GM12801 (cell line): ENCODE data around the gene ALAS1.

Source experiments
- TF ChIP-seq, protein P1 (sequence below): IDR thresholded peaks from one replicate; pipeline ENCODE4 v1.5.1; 2011; ENCODE audit warnings: control low read depth; ENCODE audit not compliant: insufficient read length; ENCODE audit errors: extremely low read depth

ALAS1 gene

GRCh38 chr3:52237006-52237656, 39.2 kb downstream of the ALAS1 start:
- TF ChIP-seq, protein P1, sequence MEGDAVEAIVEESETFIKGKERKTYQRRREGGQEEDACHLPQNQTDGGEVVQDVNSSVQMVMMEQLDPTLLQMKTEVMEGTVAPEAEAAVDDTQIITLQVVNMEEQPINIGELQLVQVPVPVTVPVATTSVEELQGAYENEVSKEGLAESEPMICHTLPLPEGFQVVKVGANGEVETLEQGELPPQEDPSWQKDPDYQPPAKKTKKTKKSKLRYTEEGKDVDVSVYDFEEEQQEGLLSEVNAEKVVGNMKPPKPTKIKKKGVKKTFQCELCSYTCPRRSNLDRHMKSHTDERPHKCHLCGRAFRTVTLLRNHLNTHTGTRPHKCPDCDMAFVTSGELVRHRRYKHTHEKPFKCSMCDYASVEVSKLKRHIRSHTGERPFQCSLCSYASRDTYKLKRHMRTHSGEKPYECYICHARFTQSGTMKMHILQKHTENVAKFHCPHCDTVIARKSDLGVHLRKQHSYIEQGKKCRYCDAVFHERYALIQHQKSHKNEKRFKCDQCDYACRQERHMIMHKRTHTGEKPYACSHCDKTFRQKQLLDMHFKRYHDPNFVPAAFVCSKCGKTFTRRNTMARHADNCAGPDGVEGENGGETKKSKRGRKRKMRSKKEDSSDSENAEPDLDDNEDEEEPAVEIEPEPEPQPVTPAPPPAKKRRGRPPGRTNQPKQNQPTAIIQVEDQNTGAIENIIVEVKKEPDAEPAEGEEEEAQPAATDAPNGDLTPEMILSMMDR = no peak

GRCh38 chr3:52237657-52238172, 39.8 kb downstream of the ALAS1 start:
- TF ChIP-seq, protein P1 = no peak

GRCh38 chr3:52238193-52238760, 40.3 kb downstream of the ALAS1 start:
- TF ChIP-seq, protein P1 = no peak

- TF ChIP-seq, protein P1 = no peak
These were observed 41.1 kb downstream of the ALAS1 start, which contains the start of gene TWF2 for GRCh38 chr3:52238761-52239701. TWF2 (minus strand) TSS chr3:52239158; CDS start chr3:52239016, 142 bp downstream.

- TF ChIP-seq, protein P1 = no peak
These were observed 42.3 kb downstream of the ALAS1 start for GRCh38 chr3:52240059-52240885.

DNA sequence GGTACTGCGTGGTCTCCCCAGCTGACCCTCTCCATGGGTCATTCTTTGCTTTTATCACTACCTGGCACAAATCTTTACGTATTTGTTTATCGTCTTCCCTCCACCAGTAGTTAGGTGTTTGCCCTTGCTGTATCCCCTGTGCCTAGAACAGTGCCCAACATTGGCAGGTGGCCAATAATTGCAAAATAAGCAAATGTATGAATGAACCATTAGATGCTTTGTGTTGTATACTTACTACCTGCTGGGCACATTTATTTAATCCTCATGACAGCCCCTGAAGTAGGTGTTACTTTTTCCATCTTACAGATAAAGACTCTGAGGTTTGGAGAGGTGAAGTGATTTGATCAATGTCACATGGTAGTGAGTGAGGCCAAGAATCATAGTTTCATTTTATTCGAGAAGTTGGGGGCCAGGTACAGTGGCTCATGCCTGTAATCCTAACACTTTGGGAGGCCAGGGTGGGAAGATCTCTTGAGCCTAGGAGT, 43.0 kb downstream of the ALAS1 start:
- TF ChIP-seq, protein P1 = no peak
